HL-60/S4 treated with phorbol 12-myristate 13-acetate at 8.2 ng/mL for 4 days and 3 days (cell line): Measurements from ENCODE around the gene YLPM1.

Source experiments
- in situ Hi-C: fragments of 300-500 bp; cut with MboI; formaldehyde crosslinking; loops from 2 replicates; pipeline ENCODE4 v1.15.0; 2022; ENCODE audit warnings: low sequenced_read_pairs

YLPM1 gene

DNA sequence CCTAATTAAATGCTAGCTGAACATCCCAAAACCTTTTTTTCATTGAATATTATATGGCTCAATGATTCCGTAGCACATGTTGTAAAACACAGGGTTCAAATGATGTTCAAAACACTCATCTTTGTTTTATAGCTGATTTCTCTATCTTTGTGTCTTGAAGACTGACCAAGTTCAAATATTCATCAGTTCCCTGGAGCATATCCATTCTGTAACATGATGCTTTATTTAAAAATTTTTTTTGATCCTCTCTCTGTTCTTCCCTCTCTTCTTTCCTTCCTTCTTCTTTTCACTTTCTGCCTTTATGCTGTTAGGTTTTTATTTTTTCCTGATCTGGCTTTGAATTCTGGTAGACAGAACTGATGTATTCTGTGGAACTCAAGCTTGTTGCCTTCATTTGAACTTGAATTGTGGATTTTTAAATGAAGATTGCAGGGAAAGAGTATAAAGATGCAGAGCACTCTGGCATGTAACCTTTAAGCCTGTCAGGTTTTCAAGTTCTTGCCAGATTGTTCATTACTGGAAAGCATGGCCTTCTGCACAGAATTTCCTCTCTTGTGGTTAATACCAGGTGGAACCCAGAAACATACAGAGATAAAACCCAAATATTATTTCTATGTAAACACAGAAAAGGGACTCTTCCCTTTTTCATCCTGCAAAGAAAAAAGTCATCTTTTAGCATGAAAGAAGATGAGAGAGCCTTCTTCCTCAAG is 73.3 kb downstream of the YLPM1 start:
- in situ Hi-C loops, result no loop called here

DNA sequence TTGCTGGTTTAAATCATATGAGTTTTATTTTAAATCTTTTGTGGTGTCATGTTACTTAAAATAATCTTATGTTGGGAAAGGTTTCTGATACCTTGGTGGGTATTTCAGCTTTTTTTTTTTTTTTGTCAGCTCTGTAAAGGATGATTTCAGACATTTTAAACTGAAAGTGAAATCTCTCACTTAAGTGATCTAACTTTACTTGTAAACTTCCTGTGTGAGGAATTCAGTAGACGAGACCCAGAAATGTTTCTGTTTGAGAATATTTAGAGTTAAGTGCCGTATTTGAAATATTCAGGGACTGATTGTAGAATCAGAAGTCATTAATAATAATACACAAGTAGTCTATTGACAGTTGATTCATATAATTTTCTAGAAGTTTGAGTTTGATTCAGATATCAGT is 75.0 kb downstream of the YLPM1 start:
- in situ Hi-C loops, result no loop called here

- in situ Hi-C loops, result no loop called here
Measured at GRCh38 chr14:74840603-74841030, 77.5 kb downstream of the YLPM1 start.

DNA sequence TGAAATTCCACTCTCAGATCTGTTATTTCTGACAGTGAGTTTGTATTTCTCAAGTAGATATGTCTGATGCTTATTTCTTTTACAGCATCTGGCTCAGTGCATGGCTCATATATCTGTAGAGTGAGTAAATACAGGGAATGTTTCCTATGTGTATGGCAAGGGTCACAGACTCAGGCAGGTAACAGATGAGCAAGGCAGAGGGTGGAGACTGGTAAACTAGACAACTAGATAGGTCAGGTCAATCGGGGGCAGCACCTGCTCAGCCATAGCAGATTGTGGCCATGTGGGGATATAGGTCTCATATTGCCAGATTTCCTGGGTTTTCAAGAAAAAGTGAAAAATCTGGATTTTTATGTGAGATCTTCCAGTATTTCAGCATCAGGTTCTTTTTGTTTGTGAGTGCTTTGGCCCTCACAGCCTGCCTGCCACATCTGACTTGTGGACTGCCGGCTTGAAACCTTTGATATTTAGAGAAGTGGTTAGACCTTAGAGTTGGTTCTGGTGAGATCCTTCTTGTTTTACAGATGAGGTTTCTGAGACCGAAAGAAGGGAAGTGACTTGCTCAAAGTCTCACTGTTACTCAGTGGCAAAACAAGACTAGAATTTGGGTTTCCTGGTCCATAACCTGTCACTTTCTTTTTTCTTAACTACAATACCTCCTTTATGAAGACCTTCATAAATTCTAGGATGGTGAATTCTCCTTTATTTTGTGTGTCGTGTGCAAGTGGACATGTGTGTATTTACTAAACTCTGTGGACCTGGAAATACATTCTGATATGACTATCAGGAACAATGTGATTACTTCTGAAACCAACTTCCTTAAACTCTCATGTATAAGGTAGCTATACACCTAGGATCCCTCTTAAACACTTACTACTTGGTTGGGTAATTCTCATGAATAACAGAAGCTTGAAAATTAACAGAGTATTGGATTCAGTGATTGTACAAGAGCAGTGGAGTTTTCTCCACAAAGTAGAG is 78.4 kb downstream of the YLPM1 start:
- in situ Hi-C loops, result no loop called here

DNA sequence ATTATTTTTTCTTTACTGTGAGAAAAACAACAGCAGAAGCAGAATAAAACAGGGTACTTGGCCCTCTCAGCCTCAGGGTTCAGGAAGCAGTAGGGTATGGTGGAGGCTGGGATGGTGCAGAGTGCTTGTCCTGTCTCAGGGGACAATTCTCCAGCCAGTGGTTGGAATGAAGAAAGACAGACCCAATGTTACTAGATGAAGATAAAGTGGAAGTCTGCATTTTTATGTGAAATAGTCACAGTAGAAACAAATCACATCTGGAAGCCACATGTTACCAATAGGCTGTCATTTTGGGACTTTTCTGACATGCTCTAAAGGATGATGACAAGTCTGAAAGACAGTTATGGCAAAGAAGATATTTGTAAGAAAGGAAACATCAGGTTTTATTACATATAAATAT is 80.5 kb downstream of the YLPM1 start:
- in situ Hi-C loops, result no loop called here

- in situ Hi-C loops, result no loop called here
Measured at GRCh38 chr14:74846168-74846567, 83.1 kb downstream of the YLPM1 start.

DNA sequence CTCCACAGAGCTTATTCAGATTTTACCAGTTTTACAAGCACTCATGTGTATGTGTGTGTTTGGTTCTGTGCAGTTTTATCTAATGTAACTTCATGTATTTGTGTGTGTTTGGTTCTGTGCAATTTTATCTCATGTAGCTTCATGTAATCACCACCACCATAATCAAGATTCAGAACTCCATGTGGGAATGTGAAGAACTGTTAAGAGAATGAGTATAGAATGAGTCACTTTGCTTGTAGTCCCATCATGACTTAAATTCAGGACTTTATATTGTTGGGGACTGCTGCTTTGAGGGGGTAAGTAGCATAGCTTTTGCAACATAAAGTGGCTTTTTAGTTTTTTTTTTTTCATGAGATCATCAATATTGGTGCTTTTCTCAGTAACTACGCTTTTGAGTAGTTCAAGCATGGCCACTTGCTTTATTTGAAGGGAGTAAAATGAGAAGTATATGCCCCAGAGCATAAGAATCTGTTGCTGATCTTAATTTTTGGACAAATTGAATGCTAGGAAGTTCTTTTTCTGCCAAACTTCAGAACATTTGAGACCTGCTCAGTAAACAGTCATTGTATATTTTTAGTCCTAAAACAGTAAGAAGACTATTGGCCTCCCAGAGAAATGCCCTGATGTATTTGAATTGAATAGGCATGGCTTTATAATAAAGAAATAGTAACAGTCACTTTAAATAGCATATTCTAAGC is 84.0 kb downstream of the YLPM1 start:
- in situ Hi-C loops, result no loop called here

DNA sequence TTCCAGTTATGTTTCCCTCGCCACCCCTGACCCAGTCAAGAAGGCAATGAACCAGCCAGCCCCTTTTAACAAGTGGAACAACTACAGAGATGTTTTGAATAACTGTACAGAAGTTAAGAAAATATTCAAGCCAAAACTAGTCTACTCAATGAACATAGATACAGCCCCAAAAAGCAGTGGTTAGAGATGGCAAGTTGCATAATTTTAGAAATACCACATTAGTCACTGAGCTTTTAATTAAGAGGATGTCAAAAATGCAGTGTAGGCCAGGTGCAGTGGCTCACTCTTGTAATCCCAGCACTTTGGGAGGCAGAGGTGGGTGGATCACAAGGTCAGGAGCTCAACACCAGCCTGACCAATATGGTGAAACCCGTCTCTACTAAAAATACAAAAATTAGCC is 85.7 kb downstream of the YLPM1 start:
- in situ Hi-C loops, result no loop called here

DNA sequence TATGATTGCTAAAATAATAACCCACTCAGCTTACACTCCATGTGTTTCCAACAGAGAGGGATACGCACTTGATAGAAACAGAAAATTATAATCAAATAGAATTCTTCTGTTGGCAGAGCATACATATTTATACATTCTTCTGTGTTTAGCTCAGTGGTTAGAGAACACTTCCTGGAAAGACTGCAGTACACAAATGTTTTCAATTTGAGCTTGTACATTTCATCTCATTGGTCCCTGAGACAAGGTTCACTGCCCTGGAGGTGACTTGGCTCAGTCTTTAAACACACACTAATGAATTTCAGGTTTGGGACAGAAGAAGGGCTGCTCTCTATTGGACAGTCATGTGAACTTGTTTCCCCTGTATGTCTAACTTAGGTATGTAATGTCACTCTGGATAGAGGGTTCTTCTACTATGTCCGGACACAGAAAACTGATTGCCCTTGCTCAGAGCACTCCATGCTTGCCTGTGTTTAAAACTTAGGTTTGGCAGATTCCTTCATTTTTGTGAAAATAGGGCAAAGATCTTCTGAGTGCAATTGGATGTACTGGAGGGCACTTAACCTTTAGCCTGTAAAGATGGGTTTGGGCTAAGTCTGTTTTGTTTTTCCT is 89.9 kb downstream of the YLPM1 start:
- in situ Hi-C loops, result loop anchor here (25.0 kb wide), 1 partner anchor 234 kb away; no protein-coding TSS in a partner anchor

DNA sequence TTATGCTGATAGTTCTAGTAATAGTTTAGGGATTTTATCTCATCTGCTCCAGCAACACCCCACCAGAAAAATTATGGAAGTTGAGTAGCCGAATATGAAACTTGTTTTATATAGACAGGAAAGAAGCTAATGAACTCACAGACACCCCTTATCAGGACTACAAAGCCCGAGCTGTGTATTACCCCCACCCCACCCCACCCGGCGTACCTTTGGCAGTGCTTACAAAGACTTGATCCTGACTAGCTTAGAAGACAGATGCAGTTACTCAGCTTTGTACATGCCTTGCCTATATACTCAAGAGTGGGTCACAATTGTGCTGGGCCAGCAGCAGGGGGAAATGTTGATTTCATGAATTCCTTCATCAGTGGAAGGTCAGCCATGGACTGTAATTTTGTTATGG is 90.5 kb downstream of the YLPM1 start:
- in situ Hi-C loops, result loop anchor here (25.0 kb wide), 1 partner anchor 234 kb away; no protein-coding TSS in a partner anchor

DNA sequence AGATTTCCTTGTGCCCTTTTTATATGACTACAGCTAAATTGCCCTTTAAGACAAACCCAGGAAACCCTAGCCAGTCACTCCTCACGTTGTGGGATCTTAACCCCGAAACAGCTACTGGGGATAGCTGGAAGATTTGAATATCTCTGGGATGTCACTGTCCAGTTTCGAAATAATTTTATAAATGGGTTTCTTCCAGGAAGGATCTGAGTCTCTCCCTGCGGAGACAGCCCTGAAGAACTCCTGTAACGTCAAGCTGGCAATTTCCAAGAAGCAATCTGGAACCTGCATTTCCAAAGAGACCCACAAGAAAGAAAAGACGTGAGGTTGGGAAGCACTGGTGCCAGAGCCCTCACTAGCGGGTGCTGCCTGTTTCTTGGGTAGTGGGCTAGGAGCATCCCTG is 91.9 kb downstream of the YLPM1 start:
- in situ Hi-C loops, result loop anchor here (25.0 kb wide), 1 partner anchor 232 kb away; no protein-coding TSS in a partner anchor

- in situ Hi-C loops, result loop anchor here (25.0 kb wide), 1 partner anchor 231 kb away; no protein-coding TSS in a partner anchor
Measured at GRCh38 chr14:74855945-74856344, 92.8 kb downstream of the YLPM1 start.

DNA sequence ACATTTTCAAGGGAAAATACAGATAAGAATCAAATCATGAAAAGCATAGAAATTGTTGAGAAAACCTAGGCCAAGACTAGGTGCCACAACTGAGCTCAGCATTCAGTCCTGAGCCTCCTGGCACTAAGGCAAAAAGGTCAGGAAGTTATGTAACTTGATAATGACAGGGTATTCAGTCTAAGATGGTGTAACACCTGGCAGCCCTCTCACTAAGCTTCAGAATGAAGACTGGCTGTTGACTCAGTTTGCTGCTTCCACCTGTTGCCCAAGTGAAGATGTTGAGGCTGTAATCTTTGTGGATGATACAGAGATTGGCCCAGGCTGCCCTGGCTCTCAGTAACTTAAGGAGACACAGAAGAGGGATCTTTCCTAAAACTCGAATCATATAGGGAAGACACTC is 93.2 kb downstream of the YLPM1 start:
- in situ Hi-C loops, result loop anchor here (25.0 kb wide), 1 partner anchor 231 kb away; no protein-coding TSS in a partner anchor

- in situ Hi-C loops, result loop anchor here (25.0 kb wide), 1 partner anchor 229 kb away; no protein-coding TSS in a partner anchor
Measured at GRCh38 chr14:74858022-74858421, 94.9 kb downstream of the YLPM1 start.

DNA sequence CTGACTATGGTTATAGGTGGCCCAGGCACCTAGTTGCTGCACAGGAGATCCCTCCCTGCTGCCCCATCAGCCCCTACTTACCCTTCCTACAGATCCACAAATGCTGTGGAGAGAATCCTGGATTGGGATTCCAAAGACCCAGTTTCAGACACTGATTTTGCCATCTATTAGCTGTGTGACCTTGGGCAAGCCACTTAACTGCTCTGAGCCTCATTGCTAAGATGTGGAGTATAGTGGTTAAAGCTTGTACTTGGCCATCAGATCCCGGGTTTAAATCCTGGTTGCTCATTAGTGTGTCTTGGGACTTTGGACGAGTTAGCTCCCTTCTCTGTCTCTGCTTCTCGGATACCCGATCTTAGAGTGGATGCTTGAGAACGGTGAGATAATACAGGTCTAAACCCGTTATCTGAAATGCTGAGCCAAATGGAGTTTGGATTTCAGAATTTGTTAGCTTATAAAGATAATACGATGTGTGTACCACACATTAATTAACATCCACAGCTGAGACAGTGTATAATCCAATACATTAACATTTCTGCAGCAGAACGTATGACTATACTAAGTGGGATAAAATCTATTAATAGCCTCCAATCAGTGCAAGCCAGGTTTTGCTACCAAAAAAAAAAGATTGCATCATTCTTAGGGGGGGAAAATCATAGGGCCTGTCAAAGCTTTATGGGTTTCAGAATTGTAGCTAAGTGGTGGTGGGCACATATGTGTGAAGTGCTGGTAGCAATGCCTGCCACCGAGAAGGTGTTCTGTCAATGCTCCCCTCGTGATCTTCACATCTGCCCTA is 96.8 kb downstream of the YLPM1 start:
- in situ Hi-C loops, result loop anchor here (25.0 kb wide), 1 partner anchor 227 kb away; no protein-coding TSS in a partner anchor

- in situ Hi-C loops, result loop anchor here (25.0 kb wide), 1 partner anchor 226 kb away; no protein-coding TSS in a partner anchor
Measured at GRCh38 chr14:74860899-74861733, 98.0 kb downstream of the YLPM1 start.

GRCh38 chr14:74861734-74862090 is 98.6 kb downstream of the YLPM1 start:
- in situ Hi-C loops, result loop anchor here (25.0 kb wide), 1 partner anchor 226 kb away; no protein-coding TSS in a partner anchor

DNA sequence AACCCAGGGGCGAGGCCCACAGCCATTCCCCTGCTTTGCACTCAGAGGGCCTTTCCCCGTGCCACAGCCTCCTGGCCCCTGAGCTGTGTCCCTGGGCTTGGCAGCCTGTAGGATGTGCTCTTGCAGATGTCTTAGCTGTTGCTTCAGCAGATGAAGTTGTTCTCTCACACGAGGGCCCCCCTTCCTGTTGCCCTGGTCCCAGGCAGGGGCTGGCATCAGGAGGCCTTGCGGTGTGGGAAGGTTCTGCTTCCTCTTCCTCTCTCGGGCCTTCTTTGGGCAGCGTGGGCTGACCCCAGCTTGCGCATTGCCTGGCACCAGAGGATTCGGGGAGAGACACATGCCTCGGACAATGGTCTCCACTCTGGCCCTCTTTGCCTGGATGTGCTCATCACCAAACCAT is 100.2 kb downstream of the YLPM1 start:
- in situ Hi-C loops, result loop anchor here (25.0 kb wide), 1 partner anchor 224 kb away; no protein-coding TSS in a partner anchor
